CD14-positive monocyte (primary cell): ENCODE measurements around the gene SNX11. TPM values are rescaled to one million over a fixed set of nuclear protein-coding genes. Genes with fewer than 3 reads are reported as not detected.

ENCODE experiments used
- DNase-seq, 3 donors: peaks; one replicate each; pipeline ENCODE4 v3.0.0-alpha.2; 2011 to 2022
- H2AFZ ChIP-seq: 2 replicates; pipeline ENCODE4 v1.6.0; 2012; ENCODE audit warnings: mild to moderate bottlenecking, low read depth, low read length, inconsistent platforms; ENCODE audit not compliant: insufficient read depth, poor library complexity, severe bottlenecking
- H3K27ac ChIP-seq, 2 donors: 1 replicate in 1 of 2; 2 replicates in 1 of 2; pipeline ENCODE4 v1.5.1; 2012 to 2013; ENCODE audit warnings: low read length in 2 of 2, control low read depth in 1 of 2, inconsistent platforms in 1 of 2, low read depth in 1 of 2, mild to moderate bottlenecking in 1 of 2
- H3K27me3 ChIP-seq, 2 donors: one replicate each; pipeline versions ENCODE4 v1.6.0 to v1.6.1; 2011 to 2013; ENCODE audit warnings: low read length in 2 of 2; ENCODE audit not compliant: control insufficient read depth in 2 of 2, insufficient read depth in 2 of 2
- H3K36me3 ChIP-seq, 2 donors: replicated peaks in 1 of 2; 1 replicate in 1 of 2; 2 replicates in 1 of 2; pipeline versions ENCODE4 v1.5.1 to v1.6.1; 2012 to 2013; ENCODE audit warnings: low read length in 2 of 2, control low read depth in 1 of 2, inconsistent platforms in 1 of 2, mild to moderate bottlenecking in 1 of 2; ENCODE audit not compliant: insufficient read depth in 2 of 2, control insufficient read depth in 1 of 2
- H3K4me1 ChIP-seq, 2 donors: 1 replicate in 1 of 2; 2 replicates in 1 of 2; pipeline versions ENCODE4 v1.5.1 to v1.6.1; 2012 to 2013; ENCODE audit warnings: low read length in 2 of 2, control low read depth in 1 of 2, inconsistent platforms in 1 of 2, mild to moderate bottlenecking in 1 of 2, moderate library complexity in 1 of 2; ENCODE audit not compliant: insufficient read depth in 2 of 2, control insufficient read depth in 1 of 2
- H3K4me2 ChIP-seq: replicated peaks from 2 replicates; pipeline ENCODE3; 2012; ENCODE audit warnings: low read length, moderate library complexity, mild to moderate bottlenecking; ENCODE audit not compliant: poor library complexity, severe bottlenecking; ENCODE audit errors: extremely low read depth
- H3K4me3 ChIP-seq, 3 experiments: fragments of 200-600 bp in 1 of 3; sonication (generic) in 1 of 3; replicated peaks in 1 of 3; 1 replicate in 2 of 3; 2 replicates in 1 of 3; pipeline ENCODE4 v1.5.1; 2011 to 2013; ENCODE audit warnings: low read length in 3 of 3, mild to moderate bottlenecking in 3 of 3, control low read depth in 2 of 3, low read depth in 2 of 3, inconsistent platforms in 1 of 3, moderate library complexity in 1 of 3
- H3K79me2 ChIP-seq: 2 replicates; pipeline ENCODE4 v1.6.0; 2012; ENCODE audit warnings: mild to moderate bottlenecking, control low read depth, inconsistent platforms, low read length, moderate library complexity; ENCODE audit not compliant: insufficient read depth
- H3K9ac ChIP-seq: 2 replicates; pipeline ENCODE4 v1.6.0; 2017; ENCODE audit warnings: low read length, mild to moderate bottlenecking; ENCODE audit not compliant: insufficient read depth, poor library complexity, severe bottlenecking
- H3K9me3 ChIP-seq, 2 donors: replicated peaks in 1 of 2; 1 replicate in 1 of 2; 2 replicates in 1 of 2; pipeline versions ENCODE4 v1.5.1 to v1.6.1; 2012 to 2013; ENCODE audit warnings: low read length in 2 of 2, control low read depth in 1 of 2; ENCODE audit not compliant: control insufficient read depth in 1 of 2, insufficient read depth in 1 of 2
- H4K20me1 ChIP-seq: 2 replicates; pipeline ENCODE4 v1.6.0; 2012; ENCODE audit warnings: mild to moderate bottlenecking, low read length, control low read depth, moderate library complexity; ENCODE audit not compliant: insufficient read depth
- H3K27ac Mint-ChIP-seq, 7 donors: one replicate each; pipeline ENCODE4 v1.8.0; 2020; ENCODE audit warnings: mild to moderate bottlenecking in 7 of 7, mixed read lengths in 7 of 7, moderate library complexity in 6 of 7, inconsistent platforms in 2 of 7
- H3K27me3 Mint-ChIP-seq, 3 donors: one replicate each; pipeline ENCODE4 v1.8.0; 2021 to 2022; ENCODE audit warnings: low read depth in 3 of 3, mild to moderate bottlenecking in 3 of 3, mixed read lengths in 3 of 3, moderate library complexity in 3 of 3, inconsistent platforms in 1 of 3
- H3K36me3 Mint-ChIP-seq, 2 donors: one replicate each; pipeline ENCODE4 v1.8.0; 2020; ENCODE audit warnings: mixed read lengths in 2 of 2, inconsistent platforms in 1 of 2, mild to moderate bottlenecking in 1 of 2
- H3K4me1 Mint-ChIP-seq: one replicate; pipeline ENCODE4 v1.8.0; 2020; ENCODE audit warnings: mild to moderate bottlenecking, mixed read lengths
- H3K4me3 Mint-ChIP-seq, 2 donors: one replicate each; pipeline ENCODE4 v1.8.0; 2020; ENCODE audit warnings: mild to moderate bottlenecking in 2 of 2, mixed read lengths in 2 of 2, moderate library complexity in 1 of 2
- H3K9me3 Mint-ChIP-seq, 7 donors: one replicate each; pipeline ENCODE4 v1.8.0; 2020 to 2022; ENCODE audit warnings: mixed read lengths in 7 of 7, mild to moderate bottlenecking in 6 of 7, moderate library complexity in 6 of 7, inconsistent platforms in 2 of 7
- WGBS: methylation state at CpG from one replicate; pipeline ENCODE4 v1.1.5; 2013; ENCODE audit warnings: missing lambda C conversion rate; ENCODE audit not compliant: insufficient coverage; 5-methylcytosine and 5-hydroxymethylcytosine counted together
- intact Hi-C, 2 donors: fragments of 100-400 bp; cut with micrococcal nuclease; formaldehyde crosslinking; loops; one replicate each; pipeline versions ENCODE4 v1.15.0 to v1.15.1; 2023
- polyA plus RNA-seq, 3 donors: library from polyadenylated mRNA; depleted of rRNA in 1 of 3; unstranded in 2 of 3; stranded (reverse) in 1 of 3; fragments of 300-500 nt in 2 of 3; fragments of >200 nt in 1 of 3; fragmentation: Illumina TruSeq in 2 of 3; gene quantifications; 1 replicate in 2 of 3; 2 replicates in 1 of 3; pipeline ENCODE4 v1.2.3, GENCODE V29; 2012 to 2021
- TF ChIP-seq, protein P1 (sequence below): fragments of 200-600 bp; IDR thresholded peaks from one replicate; pipeline ENCODE4 v1.8.0; 2022; ENCODE audit warnings: antibody characterized with exemption, mild to moderate bottlenecking

SNX11 gene
- polyA plus RNA-seq, 3 donors = 34.3 to 49.3 (median 48.4) TPM

DNA sequence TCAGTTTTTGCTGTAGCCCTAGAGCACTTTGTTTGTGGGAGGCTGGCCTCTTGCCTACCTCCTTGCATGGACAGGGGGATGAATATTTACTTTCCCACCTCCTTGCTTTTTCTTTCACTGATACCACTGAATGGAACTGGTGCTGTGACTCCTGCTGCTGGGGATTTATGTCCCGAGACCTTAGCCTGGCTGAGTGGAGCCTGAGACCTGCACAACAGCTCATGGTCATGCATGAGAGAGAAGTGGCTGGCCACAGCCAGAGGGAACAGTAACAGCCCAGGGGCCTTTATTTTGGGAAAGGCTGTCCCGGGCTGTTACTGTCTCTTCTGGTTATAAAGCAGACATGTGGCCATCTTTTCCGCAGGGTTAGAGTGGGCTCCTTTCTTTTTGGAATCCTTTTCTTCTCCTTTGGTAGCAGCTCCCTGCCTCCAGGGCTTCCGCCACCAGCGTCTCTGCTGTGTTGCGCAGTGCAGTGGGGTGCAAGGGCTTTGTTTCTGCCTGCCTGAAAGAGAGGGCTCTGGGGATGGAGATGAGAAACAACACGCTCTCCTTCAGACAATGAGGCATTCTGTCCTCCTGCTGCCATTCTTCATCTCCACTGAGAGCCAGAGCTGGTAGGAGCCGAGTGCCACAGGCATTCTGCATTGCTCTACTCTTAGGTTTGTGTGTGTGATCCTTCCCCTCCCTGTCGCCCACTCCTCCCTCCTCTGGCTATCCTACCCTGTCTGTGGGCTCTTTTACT, 14.5 kb downstream of the SNX11 start:
- Histone ChIP-seq H3K4me3 (no peak overlapping the region), H3K4me1 (no peaks in the 10 kb centered on the region), H3K9me3 (no peaks in the 10 kb centered on the region), H3K36me3 (peaks cover 84 to 92% of the 10 kb centered on the region in 2 donors), H3K79me2 (peaks cover 8% of the 10 kb centered on the region), H3K4me2 (no peak overlapping the region), H4K20me1 (peaks cover 74% of the 10 kb centered on the region), H3K27me3 (no peaks in the 10 kb centered on the region), H2AFZ (no peak overlapping the region), H3K27ac (no peak overlapping the region), H3K9ac (no peak overlapping the region)
- Mint-ChIP-seq H3K4me1 (no peaks in the 10 kb centered on the region), H3K27ac (peak overlapping the region in 2 of 7 donors; percentile 7 to 64), H3K9me3 (peaks cover 0 to 2% (median 0%) of the 10 kb centered on the region in 7 donors), H3K36me3 (peaks cover 86 to 96% of the 10 kb centered on the region in 2 donors), H3K4me3 (no peak overlapping the region), H3K27me3 (peaks cover 0 to 4% (median 2%) of the 10 kb centered on the region in 3 donors)
- WGBS = 80% methylated on average over 1 of the region's 9 CpGs
- TF ChIP-seq, protein P1, sequence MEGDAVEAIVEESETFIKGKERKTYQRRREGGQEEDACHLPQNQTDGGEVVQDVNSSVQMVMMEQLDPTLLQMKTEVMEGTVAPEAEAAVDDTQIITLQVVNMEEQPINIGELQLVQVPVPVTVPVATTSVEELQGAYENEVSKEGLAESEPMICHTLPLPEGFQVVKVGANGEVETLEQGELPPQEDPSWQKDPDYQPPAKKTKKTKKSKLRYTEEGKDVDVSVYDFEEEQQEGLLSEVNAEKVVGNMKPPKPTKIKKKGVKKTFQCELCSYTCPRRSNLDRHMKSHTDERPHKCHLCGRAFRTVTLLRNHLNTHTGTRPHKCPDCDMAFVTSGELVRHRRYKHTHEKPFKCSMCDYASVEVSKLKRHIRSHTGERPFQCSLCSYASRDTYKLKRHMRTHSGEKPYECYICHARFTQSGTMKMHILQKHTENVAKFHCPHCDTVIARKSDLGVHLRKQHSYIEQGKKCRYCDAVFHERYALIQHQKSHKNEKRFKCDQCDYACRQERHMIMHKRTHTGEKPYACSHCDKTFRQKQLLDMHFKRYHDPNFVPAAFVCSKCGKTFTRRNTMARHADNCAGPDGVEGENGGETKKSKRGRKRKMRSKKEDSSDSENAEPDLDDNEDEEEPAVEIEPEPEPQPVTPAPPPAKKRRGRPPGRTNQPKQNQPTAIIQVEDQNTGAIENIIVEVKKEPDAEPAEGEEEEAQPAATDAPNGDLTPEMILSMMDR = no peak
- no peak for DNase-seq
- intact Hi-C loops = no loop called here

DNA sequence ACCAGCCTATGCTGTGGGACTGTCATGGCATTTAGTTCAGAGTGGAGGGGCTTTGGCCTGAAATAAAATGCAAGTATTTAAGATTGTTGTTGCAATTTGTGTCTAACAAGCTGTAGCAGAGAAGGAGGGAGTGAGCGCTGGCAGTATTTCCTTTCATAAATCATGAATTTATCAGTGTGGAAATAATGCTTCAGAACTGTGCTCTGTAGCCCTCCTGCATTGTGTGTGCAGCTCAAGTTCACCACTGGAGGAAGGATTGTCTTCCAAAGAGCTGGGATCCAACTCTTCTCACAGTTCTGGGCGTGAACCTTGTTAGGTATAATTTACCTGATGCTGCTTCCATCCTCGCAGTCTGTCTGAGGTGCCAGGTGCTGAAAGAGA, 15.1 kb downstream of the SNX11 start:
- 80% methylated on average over 2 of the region's 3 CpGs for WGBS
- intact Hi-C loops = no loop called here
- H3K9me3 ChIP-seq = no peaks in the 10 kb centered on the region
- no peaks in the 10 kb centered on the region for H3K4me1 Mint-ChIP-seq
- no peak overlapping the region for H2AFZ ChIP-seq
- peaks cover 0 to 2% (median 0%) of the 10 kb centered on the region in 7 donors for H3K9me3 Mint-ChIP-seq
- H3K4me1 ChIP-seq = no peaks in the 10 kb centered on the region
- peaks cover 78 to 93% of the 10 kb centered on the region in 2 donors for H3K36me3 ChIP-seq
- H4K20me1 ChIP-seq = peaks cover 69% of the 10 kb centered on the region
- H3K9ac ChIP-seq = no peak overlapping the region
- no peak overlapping the region for H3K27ac ChIP-seq
- peaks cover 0 to 4% (median 2%) of the 10 kb centered on the region in 3 donors for H3K27me3 Mint-ChIP-seq
- H3K79me2 ChIP-seq = peaks cover 8% of the 10 kb centered on the region
- H3K36me3 Mint-ChIP-seq = peaks cover 86 to 95% of the 10 kb centered on the region in 2 donors
- H3K4me2 ChIP-seq = no peak overlapping the region
- DNase-seq = no peak
- peak overlapping the region in 1 of 7 donors; percentile 7 for H3K27ac Mint-ChIP-seq
- no peak overlapping the region for H3K4me3 Mint-ChIP-seq
- no peaks in the 10 kb centered on the region for H3K27me3 ChIP-seq
- no peak overlapping the region for H3K4me3 ChIP-seq
- TF ChIP-seq, protein P1 = no peak
